Inflammatory macrophage treated with lipopolysaccharide for 1 hour (primary cell): ENCODE data around the gene SETD2.
"Not testable (repeated sequence)": the region's sequence is repeated elsewhere in the genome, so short reads cannot be mapped to it uniquely, and the experiment has no call there.

Source experiments
- DNase-seq, 2 donors: peaks; one replicate each; pipeline ENCODE4 v3.0.0-alpha.2; 2020 to 2022

SETD2 gene

DNA sequence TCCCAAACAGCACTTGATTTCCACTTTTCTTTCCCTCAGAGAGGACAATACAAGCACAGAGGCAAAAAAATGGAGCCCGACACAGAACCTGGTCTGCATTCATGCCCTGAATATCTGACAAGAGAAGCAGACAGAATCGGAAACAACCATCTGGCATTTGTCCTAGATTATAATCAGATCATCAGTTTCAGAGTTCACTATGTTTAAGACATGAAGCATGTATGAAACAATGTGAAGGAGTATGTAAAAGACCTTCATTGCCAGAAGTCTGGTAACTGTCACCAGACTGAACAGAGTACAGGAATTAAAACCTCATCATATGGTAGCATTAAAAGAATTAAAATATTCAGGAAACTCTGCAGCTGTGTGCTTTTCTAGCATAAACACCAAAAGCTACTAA is 65.0 kb downstream of the SETD2 start:
- DNase-seq, result no peak

DNA sequence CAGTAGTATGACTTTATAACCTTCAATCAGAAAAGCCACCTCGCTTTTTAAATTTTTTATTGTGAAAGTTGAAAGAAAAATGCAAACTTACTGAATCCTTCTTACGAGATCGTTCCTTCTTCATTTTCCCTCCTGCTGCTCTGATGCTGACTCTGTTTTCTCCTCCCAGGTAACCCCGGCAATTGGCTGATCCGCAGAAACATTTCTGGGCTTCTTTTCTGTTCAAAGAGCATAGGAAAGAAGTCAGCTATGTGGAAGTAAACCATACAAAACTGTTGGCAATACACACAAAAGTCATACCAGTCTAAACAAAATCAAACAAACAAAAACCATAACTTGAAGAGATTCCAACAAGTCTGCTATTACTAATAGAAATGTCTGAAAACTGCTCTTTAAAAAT is 66.0 kb downstream of the SETD2 start:
- DNase-seq, result no peak

DNA sequence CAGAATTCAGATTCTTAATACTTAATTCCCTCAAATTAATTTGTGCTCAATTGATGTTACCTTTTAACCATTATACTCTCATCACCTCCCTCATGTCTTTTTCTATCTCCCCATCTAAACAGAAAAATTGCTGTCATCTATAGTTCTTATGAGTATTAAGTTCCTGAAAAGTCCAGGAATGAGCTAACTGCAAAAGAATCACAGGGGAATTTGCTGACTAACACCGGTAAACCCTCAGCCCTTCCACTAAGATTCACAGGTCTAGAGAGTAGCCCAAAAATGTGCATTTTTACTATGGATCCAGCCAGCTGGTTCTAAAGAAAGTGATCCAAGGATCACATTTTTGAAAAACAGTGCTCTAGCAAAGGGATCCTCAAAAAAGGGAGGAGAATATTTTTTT is 67.0 kb downstream of the SETD2 start:
- DNase-seq, result no peak

DNA sequence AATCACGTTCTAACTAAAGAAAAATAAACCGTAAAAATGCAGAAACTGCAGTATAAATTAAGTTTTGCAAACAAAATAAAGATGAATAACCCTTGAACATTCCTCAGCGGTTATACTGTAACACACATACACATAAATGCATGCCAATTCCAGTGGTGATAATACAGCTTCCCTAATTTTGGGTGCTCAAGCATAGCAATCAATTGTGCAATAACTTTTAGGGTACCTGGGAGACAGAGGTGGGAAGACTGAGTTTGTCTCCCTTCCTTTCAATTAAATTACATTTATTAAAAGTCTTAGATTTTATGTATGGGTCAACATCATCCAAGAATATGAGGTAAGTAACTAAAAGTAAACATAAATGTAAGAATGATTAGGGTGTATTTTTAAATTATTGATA is 71.8 kb downstream of the SETD2 start:
- no peak for DNase-seq

DNA sequence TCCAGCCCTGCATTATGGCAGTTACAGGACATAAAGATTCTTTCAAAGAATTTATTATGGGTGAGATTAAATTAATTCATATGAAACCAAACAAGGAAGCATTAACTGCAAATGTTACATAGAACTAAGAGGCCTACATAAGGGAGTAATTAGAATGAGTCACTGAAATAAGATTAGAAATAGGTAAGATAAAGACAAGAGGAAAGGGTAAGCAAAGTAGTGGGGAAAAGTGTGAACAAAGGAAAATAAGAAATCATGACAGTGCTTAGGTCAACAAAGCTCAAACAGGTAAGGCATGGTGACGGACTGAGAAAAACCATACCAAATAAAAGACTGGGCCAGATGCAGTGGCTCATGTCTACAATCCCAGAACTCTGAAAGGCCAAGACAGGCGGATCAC is 74.3 kb downstream of the SETD2 start:
- no peak for DNase-seq

DNA sequence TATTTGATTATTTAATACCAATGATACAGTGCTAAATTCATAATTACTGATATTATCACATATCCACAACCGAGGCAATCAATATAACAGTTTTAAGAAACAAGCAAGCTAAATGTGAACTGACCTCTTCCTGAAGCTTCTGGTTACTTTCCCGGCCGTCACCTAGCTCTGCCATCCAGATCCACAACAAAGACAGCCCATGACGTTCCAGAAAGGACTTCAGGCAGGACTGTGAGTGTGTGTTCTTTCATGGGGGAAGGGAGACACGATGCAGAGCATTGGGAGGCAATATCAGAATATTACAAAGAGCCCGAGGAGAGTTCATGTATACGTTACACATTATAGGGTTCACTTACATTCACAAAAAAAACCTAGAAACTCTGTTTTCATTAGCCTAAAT is 77.8 kb downstream of the SETD2 start:
- no peak for DNase-seq

DNA sequence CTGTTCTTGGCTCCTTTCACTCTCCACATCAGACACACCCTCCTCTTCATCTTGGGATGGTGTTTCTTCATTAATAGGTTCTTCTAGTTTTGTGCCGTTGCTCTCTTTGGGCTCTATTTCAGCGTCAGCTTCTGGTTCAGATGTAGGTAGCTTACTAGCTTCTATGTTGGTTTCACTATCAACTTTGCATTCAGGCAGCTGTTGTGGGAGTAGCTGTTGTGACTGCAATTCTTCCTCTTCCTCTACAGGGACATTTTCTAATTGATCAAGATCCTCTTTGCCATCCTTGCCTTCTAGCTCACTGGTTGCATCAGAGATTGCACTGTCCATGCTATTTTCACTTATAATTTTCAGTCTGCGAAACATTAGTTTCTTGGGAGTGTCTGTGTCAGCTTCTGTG is 80.1 kb downstream of the SETD2 start:
- DNase-seq, result peak; percentile 84 to 92

DNA sequence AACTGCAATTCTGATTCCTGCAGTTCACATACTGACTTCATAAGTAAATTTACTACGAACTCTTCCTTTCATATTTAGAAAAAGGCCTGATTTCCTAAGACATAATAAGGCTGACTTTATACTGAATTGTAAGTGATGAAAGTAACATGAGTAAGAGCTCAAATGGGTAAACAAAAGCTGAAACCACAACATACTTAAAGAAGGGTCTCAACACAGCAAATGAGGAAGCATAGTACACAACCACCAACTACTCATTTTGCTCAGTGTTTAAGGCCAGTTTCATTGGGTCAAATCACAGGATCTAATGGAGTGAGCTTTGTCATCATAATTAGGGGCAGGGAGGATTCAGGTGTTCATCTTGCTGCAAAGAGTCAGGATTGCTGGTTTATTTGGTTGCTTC is 81.4 kb downstream of the SETD2 start:
- DNase-seq, result peak; percentile 40 to 56

DNA sequence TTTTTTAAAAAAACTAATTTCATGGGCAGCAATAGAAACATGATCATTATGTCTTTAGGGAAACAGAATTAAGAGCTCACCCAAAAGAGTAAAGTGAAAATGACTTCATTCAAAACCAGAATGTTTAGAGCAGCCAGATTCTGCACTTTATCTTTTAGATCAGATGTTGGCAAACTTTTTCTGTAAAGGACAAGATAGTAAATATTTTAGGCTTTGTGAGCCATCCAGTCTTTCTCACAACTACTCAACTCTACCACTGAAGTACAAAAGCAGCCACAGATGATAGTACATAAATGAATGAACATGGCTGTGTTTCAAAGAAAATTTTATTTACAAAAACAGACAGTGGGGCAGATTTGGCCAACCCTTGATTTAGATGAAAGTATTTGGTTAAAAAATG is 84.5 kb downstream of the SETD2 start:
- DNase-seq, result no peak

DNA sequence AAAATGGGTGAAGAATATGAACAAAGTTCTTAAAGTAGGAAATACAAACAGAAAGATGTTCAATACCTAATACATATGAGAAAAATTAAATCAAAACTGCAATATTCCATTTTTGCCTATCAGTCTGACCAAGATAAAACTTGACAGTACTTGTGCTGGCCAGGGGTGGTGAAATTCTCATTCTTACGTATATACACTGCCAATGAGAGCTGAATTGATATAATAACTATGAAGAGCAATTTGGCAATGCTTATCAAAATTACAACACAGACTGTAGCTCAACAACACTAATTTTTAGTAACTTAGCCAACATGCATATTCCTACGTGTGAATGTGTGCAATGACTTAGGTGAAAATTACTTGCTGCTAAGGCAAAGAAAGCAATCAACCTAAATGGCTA is 90.2 kb downstream of the SETD2 start:
- no peak for DNase-seq

DNA sequence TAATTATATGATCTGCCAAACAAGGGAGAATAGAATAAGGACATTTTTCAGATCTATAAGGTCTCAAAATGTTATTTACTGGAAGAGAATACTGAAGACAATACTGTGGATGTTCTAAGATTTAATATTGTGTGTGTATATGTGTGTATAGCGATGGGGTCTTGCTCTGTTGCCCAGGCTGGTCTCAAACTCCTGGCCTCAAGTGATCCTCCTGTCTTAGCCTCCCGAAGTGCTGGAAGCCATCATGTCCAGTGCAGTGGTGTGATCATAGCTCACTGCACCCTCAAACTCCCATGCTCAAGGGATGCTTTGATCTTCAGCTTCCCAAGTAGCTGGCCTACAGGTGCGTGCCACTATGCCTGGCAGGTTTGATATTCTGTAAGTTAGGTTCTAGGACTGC is 93.1 kb downstream of the SETD2 start:
- no peak for DNase-seq

DNA sequence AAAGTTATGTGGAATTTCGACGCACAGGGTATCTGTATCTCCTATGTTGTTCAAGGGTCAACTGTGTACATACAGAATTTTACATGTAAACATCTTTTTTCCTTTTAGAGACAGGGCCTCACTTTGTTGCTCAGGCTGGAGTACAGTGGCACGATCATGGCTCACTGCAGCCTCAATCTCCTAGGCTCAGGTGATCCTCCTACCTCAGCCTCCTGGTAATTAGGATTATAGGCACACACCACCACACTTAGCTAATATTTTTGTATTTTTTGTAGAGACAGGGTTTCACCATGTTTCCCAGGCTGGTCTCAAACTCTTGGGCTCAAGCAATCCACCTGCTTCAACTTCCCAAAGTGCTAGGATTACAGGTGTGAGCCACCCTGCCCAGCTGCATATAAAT is 97.7 kb downstream of the SETD2 start:
- not testable (repeated sequence) for DNase-seq

DNA sequence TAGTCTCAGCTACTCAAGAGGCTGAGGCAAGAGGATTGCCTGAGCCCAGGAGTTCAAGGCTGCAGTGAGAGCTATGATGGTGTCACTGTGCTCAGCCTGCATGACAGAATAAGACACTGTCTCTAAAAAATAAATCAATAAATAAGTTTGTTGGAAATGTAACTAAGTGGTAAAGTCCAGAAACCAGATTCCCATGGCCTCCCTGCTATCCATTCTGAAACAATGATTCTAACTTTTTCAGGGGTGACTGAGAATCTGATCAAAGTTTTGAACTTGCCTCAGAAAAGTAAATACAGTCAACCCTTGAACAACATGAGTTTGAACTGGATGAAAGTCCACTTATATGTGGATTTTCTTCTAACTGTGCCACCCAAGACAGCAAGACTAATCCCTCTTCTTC is 98.2 kb downstream of the SETD2 start:
- no peak for DNase-seq

DNA sequence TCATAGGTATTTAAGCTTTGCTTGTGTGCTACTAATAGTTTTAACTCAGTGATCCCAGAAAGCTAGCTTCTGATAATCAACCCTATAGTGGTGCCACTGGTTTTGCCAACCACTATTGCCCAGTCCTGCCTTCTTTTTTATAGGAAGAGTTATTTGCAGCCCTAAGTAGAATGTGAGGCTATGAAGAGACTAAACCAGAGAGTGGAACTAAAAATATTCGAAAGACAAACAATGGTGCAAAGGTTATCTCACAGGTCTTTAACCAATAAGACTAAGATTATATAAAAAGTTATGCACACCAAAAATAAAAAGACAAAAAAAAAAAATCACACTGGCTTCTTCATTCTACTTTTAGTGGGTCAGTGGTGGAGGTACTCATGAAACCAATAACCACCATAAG is 98.9 kb downstream of the SETD2 start:
- DNase-seq, result no peak

DNA sequence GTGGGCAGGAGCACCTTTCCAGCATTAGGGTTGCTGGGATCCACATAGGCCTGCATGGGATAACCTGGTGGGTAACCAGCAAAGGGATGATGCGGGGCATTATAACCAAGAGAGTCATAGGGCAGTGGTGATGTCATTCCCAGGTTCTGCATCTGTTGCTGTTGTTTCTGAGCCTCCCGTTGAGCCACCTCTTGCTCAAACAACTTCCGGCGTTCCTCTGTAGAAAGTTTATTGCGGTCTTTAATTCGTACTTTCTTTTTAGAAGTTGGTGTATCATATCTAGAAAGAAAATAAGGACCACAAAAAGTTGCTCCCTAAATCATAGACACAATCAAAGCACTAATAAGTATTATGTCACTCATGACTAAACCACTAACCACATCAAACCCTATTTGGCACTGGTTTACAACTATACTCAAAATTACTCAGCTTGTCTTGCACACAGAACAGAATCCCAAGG is 106.7 kb downstream of the SETD2 start:
- DNase-seq, result no peak

DNA sequence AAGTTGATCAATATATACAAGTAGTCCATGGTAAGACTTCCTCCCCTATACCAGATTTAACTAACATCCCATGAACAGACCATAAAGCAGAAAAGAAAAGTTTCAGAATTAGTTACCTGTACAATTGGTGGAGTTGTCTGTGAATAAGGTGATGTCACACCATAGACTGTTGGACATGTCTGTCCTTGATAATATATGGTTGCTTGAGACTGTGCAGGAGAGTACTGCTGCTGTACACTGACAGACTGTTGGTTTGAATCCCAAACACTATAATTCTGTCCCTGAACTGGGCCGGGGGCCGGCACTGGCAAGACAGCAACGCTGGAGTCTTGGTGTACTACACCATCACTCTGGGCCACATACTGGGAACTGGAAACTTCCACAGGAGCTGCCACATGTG is 107.2 kb downstream of the SETD2 start:
- no peak for DNase-seq

DNA sequence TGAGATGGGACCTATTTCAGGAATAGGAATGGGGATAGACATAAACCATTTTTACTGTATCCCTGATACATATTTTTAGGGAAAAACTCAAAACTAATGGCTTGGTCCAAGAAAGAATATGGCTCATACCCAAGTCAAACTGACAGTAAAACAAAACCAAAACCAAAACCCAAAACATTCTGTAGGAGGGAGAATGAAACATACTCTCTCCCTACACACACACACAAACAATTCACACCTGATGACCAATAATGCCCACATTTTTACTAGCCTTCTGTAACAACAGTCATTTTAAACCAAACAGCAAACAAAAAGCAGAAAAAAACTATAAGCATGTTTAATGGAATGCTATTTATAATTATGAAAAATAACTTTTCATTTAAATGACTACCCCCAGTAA is 109.5 kb downstream of the SETD2 start:
- no peak for DNase-seq

DNA sequence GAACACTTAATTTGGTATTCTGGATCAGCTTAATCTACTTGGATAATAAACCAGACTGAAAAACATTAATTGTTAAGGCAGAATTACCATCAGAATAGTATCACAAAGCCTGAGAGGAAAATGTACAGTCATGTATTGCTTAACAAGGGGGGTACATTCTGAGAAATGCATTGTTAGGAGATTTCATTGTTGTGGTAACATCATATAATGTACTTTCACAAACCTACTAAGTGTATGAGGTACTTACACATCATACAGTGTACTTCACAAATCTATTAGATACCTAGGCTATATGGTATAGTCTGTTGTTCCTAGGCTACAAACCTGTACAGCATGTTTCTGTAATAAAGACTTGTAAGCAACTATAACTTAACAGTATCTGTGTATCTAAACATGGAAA is 116.2 kb downstream of the SETD2 start:
- DNase-seq, result no peak

DNA sequence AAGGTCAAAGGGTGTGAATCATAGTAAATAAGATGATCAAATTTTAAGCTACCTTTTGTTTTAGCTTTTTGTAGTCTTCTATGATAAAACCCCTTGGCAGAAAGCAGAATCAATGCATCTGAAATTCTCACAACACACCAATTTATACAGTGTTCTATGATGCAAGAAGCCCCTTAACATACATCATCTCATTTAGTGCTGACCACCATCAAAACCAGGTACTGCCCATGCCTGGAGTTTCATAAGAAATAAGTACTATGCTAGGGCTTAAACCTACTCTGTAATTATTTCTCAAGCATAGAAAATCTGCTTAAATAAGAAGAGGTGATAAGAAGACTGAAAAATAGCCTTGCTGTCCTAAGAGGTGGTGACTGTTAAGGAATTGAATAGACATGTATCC is 116.8 kb downstream of the SETD2 start:
- no peak for DNase-seq

DNA sequence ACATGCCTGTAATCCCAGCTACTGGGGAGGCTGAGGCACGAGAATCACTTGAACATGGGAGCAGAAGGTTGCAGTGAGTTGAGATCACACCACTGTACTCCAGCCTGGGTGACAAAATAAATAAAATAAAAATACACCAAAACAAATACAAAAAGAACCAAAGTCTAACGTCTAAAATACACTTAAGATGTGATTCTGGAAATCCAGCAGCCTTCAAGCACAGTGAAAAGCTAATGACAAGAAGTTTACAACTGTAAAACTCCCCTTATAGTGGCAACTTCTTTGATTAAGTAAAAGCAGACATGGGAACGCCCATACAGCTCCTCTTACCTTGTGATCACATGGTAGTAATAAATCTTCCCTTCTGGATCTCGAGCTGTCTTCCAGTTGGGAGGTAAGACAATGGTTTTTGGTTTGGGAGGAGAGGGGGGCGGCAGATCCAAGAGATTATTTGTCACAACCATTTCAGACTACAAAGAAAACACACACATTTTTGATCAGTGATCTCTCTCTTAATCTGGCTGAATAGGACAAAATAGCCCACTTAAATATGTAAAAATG is 121.6 kb downstream of the SETD2 start:
- no peak for DNase-seq

DNA sequence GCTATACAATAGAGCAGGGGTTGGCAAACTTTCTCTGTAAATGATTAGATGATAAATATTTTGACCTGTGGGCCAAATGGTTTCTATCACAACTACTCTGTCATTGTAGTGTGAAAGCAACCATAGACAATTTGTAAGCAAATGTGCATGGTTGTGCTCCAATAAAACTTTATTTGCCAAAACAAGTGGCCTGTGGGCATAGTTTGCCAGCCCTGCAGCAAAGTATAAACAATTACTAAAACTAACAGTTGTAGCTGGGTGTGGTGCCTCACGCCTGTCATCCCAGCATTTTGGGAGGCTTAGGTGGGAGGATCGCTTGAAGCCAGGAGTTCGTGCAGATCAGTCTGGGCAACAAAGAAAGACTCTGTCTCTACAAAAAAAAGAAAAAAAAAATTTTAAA is 122.8 kb downstream of the SETD2 start:
- no peak for DNase-seq

DNA sequence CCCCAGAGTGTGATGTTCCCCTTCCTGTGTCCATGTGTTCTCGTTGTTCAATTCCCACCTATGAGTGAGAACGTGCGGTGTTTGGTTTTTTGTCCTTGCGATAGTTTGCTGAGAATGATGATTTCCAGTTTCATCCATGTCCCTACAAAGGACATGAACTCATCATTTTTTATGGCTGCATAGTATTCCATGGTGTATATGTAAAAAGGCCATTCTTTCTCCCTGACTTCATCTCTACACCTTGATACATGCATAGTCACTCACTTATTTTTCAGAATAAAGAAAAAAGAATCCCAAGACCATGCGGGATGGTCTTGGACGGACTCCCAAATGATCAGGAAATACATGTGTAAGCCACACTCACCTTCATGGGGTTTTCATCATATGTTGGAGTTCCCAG is 126.6 kb downstream of the SETD2 start:
- DNase-seq, result not testable (repeated sequence)

DNA sequence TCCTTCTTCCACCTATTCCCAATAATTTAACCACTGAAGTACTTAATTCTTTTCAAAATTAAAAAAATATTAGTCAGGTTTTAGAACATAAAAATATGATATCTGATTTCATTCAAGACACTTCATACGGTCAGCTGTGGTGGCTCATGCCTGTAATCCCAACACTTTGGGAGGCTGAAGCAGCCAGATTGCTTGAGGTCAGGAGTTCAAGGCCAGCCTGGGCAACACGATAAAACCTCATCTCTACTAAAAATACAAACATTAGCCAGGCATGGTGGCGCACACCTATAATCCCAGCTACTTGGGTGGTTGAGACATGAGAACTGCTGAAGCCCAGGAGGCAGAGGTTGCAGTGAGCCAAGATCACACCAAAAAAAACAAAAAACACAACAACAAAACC is 127.8 kb downstream of the SETD2 start:
- DNase-seq, result no peak

DNA sequence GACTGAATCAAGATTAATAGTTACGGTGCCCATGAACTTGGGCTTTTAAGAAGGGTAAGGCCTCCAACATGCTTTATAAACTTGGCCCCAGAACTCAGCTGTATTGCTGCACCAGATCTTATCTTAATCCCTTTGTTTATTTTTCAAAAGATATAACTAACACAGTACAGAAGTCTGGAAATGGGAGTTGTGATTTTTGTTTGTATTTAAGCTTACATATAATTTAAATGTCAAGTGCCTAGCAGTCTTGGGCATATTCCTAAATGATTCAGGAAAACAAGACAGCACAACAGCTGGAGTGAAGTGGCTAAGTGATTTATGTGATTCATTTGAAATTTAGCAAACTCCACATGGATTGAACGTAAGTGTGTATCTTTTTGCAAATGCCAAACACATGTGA is 128.3 kb downstream of the SETD2 start:
- DNase-seq, result no peak

DNA sequence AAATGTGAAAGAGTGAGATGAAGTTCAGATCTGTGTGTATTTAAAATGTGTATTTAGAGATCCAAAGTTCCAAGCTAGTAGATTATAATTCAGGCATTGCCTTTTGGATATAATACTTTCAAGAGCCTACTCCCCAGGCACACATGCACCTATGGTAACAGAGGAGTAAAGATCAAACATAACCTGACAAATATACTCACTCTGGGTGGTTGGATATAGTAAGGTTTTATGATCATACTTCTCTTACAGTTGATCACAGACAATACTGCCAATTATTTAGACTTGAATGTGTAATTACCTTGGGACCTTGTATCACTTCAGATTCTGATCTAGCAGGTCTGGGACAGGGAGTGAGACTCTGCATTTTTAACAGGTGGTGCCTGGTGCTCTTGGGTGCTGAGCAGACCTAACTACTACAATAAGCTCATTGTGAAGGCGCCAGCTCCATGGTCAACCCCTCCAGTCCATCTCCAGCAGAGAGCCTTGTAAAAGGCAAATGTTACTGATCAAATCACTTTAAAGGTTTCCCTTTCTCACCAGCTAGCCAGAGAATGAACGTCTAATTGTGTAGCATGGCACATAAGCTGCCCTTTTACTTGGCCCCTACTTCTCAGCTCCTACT is 128.9 kb downstream of the SETD2 start:
- no peak for DNase-seq
